Measurements from ENCODE around the gene ARMH3. TPM values are rescaled to one million over a fixed set of nuclear protein-coding genes. Genes with fewer than 3 reads are reported as not detected.

The ARMH3 gene
- polyA plus RNA-seq, 1 experiment: 19.8 TPM

DNA sequence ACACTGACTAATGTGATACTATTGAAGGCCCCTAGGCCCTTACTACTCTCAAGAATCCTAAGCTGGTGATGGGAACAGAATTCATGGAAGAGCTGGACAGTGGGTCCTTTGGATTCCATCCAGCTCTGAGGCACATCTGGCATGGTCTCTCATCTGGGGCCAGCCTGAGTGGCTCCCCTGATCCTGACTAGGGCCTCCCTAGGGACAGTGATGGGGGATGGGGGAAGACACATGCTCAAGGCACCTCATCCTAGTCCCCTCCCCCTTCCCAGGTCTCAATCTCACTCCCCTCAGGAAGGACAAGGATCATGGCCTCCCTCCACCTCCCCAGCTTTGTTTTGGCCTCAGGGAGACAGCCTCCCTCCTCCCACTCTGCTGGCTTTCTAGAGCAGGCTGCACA lies 214.1 kb downstream of the ARMH3 start:
- Histone ChIP-seq H3K4me3 (ENCODE audit: low read depth, low read length) (no peak overlapping the region), H3K9me3 (ENCODE audit: control insufficient read depth, insufficient read depth, low read length) (no peaks in the 10 kb centered on the region), H3K27ac (ENCODE audit: low read depth, low read length) (no peak overlapping the region), H3K27me3 (ENCODE audit: control insufficient read depth, insufficient read depth, low read length) (peaks cover 3% of the 10 kb centered on the region)
- CTCF ChIA-PET: interaction anchor here (0.7 to 6.3 kb wide), 34 partner anchors 9 to 231 kb away, joined by 3 to 256 read pairs (median 8); partner anchors contain the start of genes ARMH3, HPS6 and OGA
- POLR2A ChIA-PET: interaction anchor here (0.8 to 3.2 kb wide), 4 partner anchors 23 to 230 kb away, joined by 3 to 17 read pairs (median 6); partner anchors contain the start of genes ARMH3 and OGA
- TF ChIP-seq, protein P1, sequence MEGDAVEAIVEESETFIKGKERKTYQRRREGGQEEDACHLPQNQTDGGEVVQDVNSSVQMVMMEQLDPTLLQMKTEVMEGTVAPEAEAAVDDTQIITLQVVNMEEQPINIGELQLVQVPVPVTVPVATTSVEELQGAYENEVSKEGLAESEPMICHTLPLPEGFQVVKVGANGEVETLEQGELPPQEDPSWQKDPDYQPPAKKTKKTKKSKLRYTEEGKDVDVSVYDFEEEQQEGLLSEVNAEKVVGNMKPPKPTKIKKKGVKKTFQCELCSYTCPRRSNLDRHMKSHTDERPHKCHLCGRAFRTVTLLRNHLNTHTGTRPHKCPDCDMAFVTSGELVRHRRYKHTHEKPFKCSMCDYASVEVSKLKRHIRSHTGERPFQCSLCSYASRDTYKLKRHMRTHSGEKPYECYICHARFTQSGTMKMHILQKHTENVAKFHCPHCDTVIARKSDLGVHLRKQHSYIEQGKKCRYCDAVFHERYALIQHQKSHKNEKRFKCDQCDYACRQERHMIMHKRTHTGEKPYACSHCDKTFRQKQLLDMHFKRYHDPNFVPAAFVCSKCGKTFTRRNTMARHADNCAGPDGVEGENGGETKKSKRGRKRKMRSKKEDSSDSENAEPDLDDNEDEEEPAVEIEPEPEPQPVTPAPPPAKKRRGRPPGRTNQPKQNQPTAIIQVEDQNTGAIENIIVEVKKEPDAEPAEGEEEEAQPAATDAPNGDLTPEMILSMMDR (IDR thresholded peaks at IDR 0.05; ENCODE audit: low read depth, low read length): no peak
- no peak for DNase-seq (ENCODE audit: low read depth, low spot score)

DNA sequence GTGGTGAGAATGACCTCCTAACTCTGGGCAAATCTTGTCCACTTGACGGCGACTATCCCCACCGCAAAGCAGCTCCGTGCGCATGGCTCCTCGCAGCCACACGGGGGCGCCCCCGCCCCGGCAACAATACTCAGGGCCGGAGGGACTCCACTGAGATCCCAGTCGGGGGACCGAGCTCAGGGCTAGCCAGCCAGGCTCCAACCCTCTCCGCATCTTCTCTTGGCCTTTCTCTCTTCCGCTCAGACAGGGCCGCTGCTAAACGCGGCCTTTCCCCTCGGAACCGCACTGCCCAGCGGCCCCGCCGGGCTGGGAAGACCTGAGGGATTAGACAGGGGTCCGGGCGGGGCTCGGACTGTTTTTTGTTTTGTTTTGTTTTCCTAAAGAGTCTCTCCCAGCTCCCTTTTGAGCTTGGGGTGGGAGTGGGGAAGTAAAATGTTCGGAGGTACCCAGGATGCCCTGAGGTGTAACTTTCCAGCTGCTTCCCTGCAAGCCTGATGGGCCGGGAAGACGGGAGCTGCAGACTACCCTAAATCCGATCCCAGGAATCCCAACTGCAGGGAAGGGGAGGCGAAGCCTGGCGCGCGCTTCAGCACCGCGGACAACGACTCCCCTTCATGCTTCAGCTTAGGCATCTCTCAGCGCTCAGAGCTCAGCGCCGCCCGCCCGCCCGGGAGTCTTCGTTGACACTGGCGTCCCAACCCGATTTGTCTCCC lies 215.1 kb downstream of the ARMH3 start:
- peak; percentile 56 for DNase-seq (ENCODE audit: low read depth, low spot score)
- Histone ChIP-seq H3K4me3 (ENCODE audit: low read depth, low read length) (peak overlapping the region; percentile 54), H3K9me3 (ENCODE audit: control insufficient read depth, insufficient read depth, low read length) (no peaks in the 10 kb centered on the region), H3K27me3 (ENCODE audit: control insufficient read depth, insufficient read depth, low read length) (peaks cover 3% of the 10 kb centered on the region), H3K27ac (ENCODE audit: low read depth, low read length) (no peak overlapping the region)
- TF ChIP-seq, protein P1 (IDR thresholded peaks at IDR 0.05; ENCODE audit: low read depth, low read length): peak; percentile 96
- POLR2A ChIA-PET: interaction anchor here (0.6 to 3.2 kb wide), 10 partner anchors 17 to 231 kb away, joined by 3 to 17 read pairs (median 4); partner anchors contain the start of genes ARMH3 and OGA
- CTCF ChIA-PET: interaction anchor here (0.5 to 6.3 kb wide), 68 partner anchors 8 to 1045 kb away, joined by 3 to 256 read pairs (median 4); partner anchors contain the start of genes ARMH3, HPS6 and OGA

DNA sequence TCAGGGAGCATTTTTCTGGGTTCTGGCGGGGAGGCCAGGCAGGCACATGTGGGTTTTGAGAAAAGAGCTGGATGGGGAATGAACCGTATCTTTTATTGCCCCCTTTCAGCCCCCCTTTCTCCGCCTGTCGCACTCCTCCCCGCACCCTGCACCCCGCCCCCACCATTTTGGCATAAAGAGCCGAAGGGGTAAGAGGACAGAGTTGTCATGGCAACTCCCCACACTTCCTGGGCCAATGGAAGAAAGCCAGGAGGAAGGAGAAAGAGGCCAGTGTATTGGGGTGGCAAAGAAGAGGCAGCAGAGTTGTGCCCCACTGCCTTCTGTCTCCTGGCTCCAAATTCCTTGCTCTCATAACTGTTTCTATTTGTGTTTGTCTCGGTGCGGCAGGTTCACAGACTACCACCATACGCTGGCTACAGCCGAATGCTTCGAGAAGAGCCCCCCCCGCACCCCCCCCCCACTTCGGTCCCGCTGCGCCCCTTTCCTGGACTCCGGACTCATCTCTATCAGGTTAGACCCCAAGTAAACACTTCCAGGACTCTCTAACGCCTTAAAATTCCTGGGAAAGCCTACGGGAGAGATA lies 215.8 kb downstream of the ARMH3 start:
- Histone ChIP-seq H3K27ac (ENCODE audit: low read depth, low read length) (no peak overlapping the region), H3K27me3 (ENCODE audit: control insufficient read depth, insufficient read depth, low read length) (peaks cover 3% of the 10 kb centered on the region), H3K9me3 (ENCODE audit: control insufficient read depth, insufficient read depth, low read length) (no peaks in the 10 kb centered on the region), H3K4me3 (ENCODE audit: low read depth, low read length) (peak overlapping the region; percentile 54)
- DNase-seq (ENCODE audit: low read depth, low spot score): no peak
- CTCF ChIA-PET: interaction anchor here (0.6 to 6.3 kb wide), 57 partner anchors 11 to 635 kb away, joined by 3 to 256 read pairs (median 5); partner anchors contain the start of genes ARMH3, HPS6 and OGA
- TF ChIP-seq, protein P1 (IDR thresholded peaks at IDR 0.05; ENCODE audit: low read depth, low read length): no peak
- POLR2A ChIA-PET: interaction anchor here (0.6 to 3.2 kb wide), 10 partner anchors 8 to 232 kb away, joined by 3 to 17 read pairs (median 4); partner anchors contain the start of genes ARMH3 and OGA

DNA sequence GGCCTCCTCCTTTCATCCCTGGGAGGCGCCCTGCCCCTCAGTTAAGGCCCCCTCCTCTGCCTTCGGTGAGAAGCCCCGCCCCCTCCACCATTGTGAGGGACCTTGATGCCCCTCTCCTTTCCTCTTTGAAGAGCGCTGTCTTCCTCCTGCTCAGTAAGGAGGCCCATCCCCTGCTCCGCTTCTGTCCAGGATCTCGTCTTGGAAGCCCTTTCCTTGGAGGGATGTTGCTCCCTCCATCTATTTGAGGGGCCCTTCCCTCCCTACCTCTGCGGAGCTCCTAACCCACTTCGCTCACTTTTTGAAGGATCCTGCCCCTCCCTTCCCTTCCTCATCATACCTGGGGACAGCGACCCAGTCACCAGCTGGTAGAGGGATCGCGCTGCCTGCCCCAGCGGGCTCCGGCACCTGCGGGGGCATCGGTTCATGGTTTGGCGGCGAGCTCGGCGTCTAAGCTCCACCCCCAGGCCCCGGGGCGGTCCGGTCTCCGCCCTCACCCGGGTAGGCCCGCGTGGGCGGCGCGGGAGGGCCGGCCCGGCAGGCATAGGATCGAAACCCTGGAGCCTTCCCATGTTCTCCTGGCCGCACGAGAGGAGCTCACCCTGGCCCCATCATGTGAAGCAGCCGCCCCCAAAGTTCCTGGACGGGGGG lies 216.4 kb downstream of the ARMH3 start:
- TF ChIP-seq, protein P1 (IDR thresholded peaks at IDR 0.05; ENCODE audit: low read depth, low read length): no peak
- ChIA-PET POLR2A (interaction anchor here (0.7 to 3.2 kb wide), 4 partner anchors 9 to 43 kb away, joined by 3 to 17 read pairs (median 6); partner anchors contain the start of gene OGA), CTCF (interaction anchor here (0.6 to 6.3 kb wide), 20 partner anchors 11 to 327 kb away, joined by 3 to 256 read pairs (median 9); partner anchors contain the start of gene OGA)
- DNase-seq (ENCODE audit: low read depth, low spot score): no peak
- Histone ChIP-seq H3K27ac (ENCODE audit: low read depth, low read length) (no peak overlapping the region), H3K9me3 (ENCODE audit: control insufficient read depth, insufficient read depth, low read length) (no peaks in the 10 kb centered on the region), H3K4me3 (ENCODE audit: low read depth, low read length) (peak overlapping the region; percentile 44), H3K27me3 (ENCODE audit: control insufficient read depth, insufficient read depth, low read length) (peaks cover 2% of the 10 kb centered on the region)
